Nephron progenitor cell (in vitro differentiated cells): Measurements from ENCODE around the gene RCL1.
"Not testable (repeated sequence)": the region's sequence is repeated elsewhere in the genome, so short reads cannot be mapped to it uniquely, and the experiment has no call there.

ENCODE experiments used
- DNase-seq: peaks from one replicate; pipeline ENCODE4 v3.0.0; 2021
- H3K27ac Mint-ChIP-seq: 2 replicates; pipeline ENCODE4 v1.8.0; 2021; ENCODE audit warnings: mild to moderate bottlenecking, moderate library complexity, mixed read lengths
- H3K27me3 Mint-ChIP-seq: 2 replicates; pipeline ENCODE4 v1.8.0; 2021; ENCODE audit warnings: mild to moderate bottlenecking, low read depth, mixed read lengths; ENCODE audit not compliant: poor library complexity
- H3K36me3 Mint-ChIP-seq: 2 replicates; pipeline ENCODE4 v1.8.0; 2021; ENCODE audit warnings: low read depth, mixed read lengths
- H3K4me1 Mint-ChIP-seq: 2 replicates; pipeline ENCODE4 v1.8.0; 2021; ENCODE audit warnings: mixed read lengths
- H3K4me3 Mint-ChIP-seq: 2 replicates; pipeline ENCODE4 v1.8.0; 2021; ENCODE audit warnings: mild to moderate bottlenecking, moderate library complexity, mixed read lengths
- H3K9me3 Mint-ChIP-seq: 2 replicates; pipeline ENCODE4 v1.8.0; 2021; ENCODE audit warnings: mild to moderate bottlenecking, moderate library complexity, mixed read lengths
- TF ChIP-seq, protein P1 (sequence below): fragments of 200-600 bp; sonication (generic); IDR thresholded peaks from 2 replicates; pipeline ENCODE4 v1.5.0; 2021; ENCODE audit warnings: antibody characterized with exemption

RCL1 gene

DNA sequence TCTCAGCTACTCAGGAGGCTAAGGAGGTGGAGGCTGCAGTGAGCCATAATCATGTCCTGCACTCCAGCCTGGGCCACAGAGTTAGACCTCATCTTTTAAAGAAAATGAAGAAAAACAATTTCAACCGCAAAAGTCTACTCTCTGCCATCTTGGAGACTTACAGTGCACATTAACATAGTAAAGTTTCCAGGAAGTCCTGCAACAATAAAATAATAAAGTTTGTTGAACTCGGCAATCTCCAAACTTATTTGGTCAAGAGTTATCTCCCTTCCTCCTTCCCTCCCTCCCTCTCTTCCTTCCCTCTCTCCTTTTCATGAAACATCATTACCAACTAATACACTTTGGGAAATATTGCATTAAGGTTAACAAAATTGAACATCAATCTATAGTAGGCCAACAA lies 98.2 kb downstream of the RCL1 start:
- H3K4me3 Mint-ChIP-seq: no peak overlapping the region
- TF ChIP-seq, protein P1, sequence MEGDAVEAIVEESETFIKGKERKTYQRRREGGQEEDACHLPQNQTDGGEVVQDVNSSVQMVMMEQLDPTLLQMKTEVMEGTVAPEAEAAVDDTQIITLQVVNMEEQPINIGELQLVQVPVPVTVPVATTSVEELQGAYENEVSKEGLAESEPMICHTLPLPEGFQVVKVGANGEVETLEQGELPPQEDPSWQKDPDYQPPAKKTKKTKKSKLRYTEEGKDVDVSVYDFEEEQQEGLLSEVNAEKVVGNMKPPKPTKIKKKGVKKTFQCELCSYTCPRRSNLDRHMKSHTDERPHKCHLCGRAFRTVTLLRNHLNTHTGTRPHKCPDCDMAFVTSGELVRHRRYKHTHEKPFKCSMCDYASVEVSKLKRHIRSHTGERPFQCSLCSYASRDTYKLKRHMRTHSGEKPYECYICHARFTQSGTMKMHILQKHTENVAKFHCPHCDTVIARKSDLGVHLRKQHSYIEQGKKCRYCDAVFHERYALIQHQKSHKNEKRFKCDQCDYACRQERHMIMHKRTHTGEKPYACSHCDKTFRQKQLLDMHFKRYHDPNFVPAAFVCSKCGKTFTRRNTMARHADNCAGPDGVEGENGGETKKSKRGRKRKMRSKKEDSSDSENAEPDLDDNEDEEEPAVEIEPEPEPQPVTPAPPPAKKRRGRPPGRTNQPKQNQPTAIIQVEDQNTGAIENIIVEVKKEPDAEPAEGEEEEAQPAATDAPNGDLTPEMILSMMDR: no peak

DNA sequence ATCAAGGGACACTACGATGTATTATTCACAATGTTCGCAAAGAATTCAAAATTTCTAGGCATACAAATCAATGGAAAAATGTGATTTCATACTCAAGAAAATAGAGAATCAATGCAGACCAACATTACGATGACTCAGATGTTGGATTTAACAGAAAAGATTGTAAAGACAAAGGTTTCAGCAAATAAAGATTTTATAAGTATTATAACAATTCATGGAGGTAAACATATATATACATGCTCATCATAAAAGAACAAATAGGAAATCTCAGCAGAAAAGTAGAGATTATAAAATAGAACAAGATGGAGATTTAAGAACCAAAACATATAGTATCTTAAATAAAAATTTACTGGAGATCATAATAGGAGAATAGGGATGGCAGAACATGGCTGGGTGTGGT lies 98.9 kb downstream of the RCL1 start:
- Mint-ChIP-seq H3K36me3 (peaks cover 4% of the 10 kb centered on the region), H3K27me3 (no peaks in the 10 kb centered on the region), H3K4me3 (no peak overlapping the region), H3K9me3 (peaks cover 3% of the 10 kb centered on the region), H3K4me1 (no peaks in the 10 kb centered on the region), H3K27ac (no peak overlapping the region)
- TF ChIP-seq, protein P1: no peak
- no peak for DNase-seq

More for the DNA sequence above, 98.2 kb downstream of the RCL1 start:
- H3K27ac Mint-ChIP-seq: no peak overlapping the region
- no peak for DNase-seq
- peaks cover 8% of the 10 kb centered on the region for H3K36me3 Mint-ChIP-seq
- no peaks in the 10 kb centered on the region for H3K9me3 Mint-ChIP-seq
- H3K4me1 Mint-ChIP-seq: no peaks in the 10 kb centered on the region
- no peaks in the 10 kb centered on the region for H3K27me3 Mint-ChIP-seq

DNA sequence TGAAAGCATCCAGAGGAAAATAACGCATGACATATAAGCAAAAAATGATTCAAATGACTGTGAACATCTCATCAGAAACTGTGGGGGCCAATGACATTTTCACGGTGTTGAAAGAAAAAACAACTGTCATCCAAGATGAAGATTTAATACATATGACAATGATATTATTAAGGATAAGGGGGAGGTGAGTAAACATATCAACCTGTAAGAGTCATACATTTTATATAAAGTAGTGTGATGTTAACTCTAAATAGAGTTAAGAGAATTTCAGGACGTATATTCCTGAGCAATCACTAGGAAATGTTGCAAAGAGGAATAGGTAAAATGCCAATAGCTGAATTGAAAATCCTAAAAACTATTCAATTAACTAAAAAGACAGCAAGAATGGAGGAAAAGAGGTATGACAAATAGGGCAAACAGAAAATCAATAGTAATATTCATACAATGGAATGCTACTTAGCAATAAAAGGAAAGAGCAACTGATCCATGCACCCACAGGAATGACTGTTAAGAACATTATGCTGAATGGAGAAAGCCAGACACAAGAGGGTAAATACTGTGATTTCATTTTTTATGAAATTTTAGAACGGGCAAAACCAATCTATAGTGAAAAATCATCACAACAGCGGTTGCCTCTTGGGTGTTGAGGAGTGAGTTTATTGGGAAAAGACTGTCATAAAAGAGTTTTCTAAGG lies 99.9 kb downstream of the RCL1 start:
- H3K4me1 Mint-ChIP-seq: no peaks in the 10 kb centered on the region
- TF ChIP-seq, protein P1: no peak
- no peaks in the 10 kb centered on the region for H3K27me3 Mint-ChIP-seq
- H3K9me3 Mint-ChIP-seq: peaks cover 12% of the 10 kb centered on the region
- no peak overlapping the region for H3K4me3 Mint-ChIP-seq
- DNase-seq: no peak
- H3K36me3 Mint-ChIP-seq: peaks cover 4% of the 10 kb centered on the region
- H3K27ac Mint-ChIP-seq: no peak overlapping the region

DNA sequence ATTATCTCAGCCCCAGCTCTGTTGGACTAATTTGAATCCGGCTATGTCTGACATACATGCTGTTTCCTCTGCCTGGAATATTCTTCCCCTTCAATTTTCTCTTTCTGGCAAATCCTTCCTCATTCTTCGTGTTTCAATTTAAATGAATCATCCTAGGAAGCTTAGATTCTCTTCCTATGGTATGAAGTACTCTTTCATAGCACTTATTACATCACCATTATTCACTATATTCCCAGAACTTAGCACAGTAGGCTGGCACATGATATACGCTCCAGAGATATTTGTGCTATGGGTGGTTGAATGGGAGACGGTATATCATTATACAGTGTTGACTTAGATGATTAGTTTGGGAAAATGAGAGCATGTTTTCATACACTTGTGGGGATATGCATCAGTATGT lies 101.3 kb downstream of the RCL1 start:
- Mint-ChIP-seq H3K4me3 (no peak overlapping the region), H3K36me3 (peaks cover 6% of the 10 kb centered on the region), H3K9me3 (peaks cover 23% of the 10 kb centered on the region), H3K27ac (no peak overlapping the region), H3K27me3 (no peaks in the 10 kb centered on the region), H3K4me1 (no peaks in the 10 kb centered on the region)
- TF ChIP-seq, protein P1: no peak
- DNase-seq: no peak

- Mint-ChIP-seq H3K4me1 (peaks cover 11% of the 10 kb centered on the region), H3K9me3 (peaks cover 46% of the 10 kb centered on the region), H3K36me3 (peaks cover 15% of the 10 kb centered on the region)
- not testable (repeated sequence) for H3K4me3 Mint-ChIP-seq, DNase-seq, H3K27ac Mint-ChIP-seq, H3K27me3 Mint-ChIP-seq
Observed at GRCh38 chr9:4899853-4900252, 107.1 kb downstream of the RCL1 start.

DNA sequence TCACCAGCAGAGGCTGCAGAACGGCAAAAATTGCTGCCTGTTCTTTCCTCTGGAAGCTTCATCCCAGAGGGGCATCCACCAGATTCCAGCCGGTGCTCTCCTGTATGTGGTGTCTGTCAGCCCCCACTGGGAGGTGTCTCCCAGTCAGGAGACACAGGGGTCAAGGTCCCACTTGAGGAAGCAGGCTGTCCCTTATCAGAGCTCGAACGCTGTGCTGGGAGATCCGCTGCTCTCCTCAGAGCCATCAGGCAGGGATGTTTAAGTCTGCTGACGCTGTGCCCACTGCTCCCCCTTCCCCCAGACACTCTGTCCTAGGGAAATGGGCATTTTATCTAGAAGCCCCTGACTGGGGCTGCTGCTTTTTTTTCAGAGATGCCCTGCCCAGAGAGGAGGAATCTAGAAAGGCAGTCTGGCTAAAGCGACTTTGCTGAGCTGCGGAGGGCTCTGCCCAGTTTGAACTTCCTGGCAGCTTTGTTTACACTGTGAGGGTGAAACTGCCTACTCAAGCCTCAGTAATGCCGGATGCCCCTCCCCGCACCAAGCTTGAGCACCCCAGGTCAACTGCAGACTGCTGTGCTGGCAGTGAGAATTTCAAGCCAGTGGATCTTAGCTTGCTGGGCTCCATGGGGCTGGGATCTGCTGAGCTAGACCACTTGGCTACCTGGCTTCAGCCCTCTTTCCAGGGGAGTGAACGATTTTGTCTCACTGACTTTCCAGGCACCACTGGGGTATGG lies 108.8 kb downstream of the RCL1 start:
- H3K4me3 Mint-ChIP-seq, DNase-seq: not testable (repeated sequence)

DNA sequence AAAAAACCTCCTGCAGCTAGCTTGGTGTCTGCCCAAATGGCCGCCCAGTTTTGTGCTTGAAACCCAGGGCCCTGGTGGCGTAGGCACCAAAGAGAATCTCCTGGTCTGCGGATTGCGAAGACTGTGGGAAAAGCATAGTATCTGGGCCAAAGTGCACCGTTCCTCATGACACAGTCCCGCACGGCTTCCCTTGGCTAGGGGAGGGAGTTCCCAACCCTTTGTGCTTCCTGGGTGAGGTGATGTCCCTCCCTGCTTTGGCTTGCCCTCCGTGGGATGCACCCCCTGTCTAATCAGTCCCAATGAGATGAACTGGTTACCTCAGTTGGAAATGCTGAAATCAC lies 109.4 kb downstream of the RCL1 start:
- peaks cover 15% of the 10 kb centered on the region for H3K36me3 Mint-ChIP-seq
- H3K27ac Mint-ChIP-seq: no peak overlapping the region
- TF ChIP-seq, protein P1: no peak

More for the DNA sequence above, 108.8 kb downstream of the RCL1 start:
- H3K9me3 Mint-ChIP-seq: peaks cover 45% of the 10 kb centered on the region
- peaks cover 11% of the 10 kb centered on the region for H3K4me1 Mint-ChIP-seq
- not testable (repeated sequence) for H3K27me3 Mint-ChIP-seq, H3K27ac Mint-ChIP-seq
- H3K36me3 Mint-ChIP-seq: peaks cover 15% of the 10 kb centered on the region

More for the DNA sequence above, 109.4 kb downstream of the RCL1 start:
- Mint-ChIP-seq H3K4me1 (peaks cover 11% of the 10 kb centered on the region), H3K4me3 (no peak overlapping the region), H3K27me3 (peaks cover 4% of the 10 kb centered on the region), H3K9me3 (peaks cover 39% of the 10 kb centered on the region)
- DNase-seq: no peak
